Smooth muscle cell (in vitro differentiated cells): ENCODE results near the gene TM2D3. TPM values are rescaled to one million over a fixed set of nuclear protein-coding genes. Genes with fewer than 3 reads are reported as not detected.

Experiments used
- DNase-seq: peaks from one replicate; lab custom pipeline; 2025; ENCODE audit not compliant: unreplicated experiment; lab: John Stamatoyannopoulos, UW
- H2AFZ ChIP-seq: fragments of 200-600 bp; sonication (generic); 2 replicates; pipeline ENCODE4 v1.6.0; 2016; ENCODE audit warnings: antibody characterized with exemption, low read depth, mild to moderate bottlenecking
- H3F3A ChIP-seq: fragments of 200-600 bp; sonication (generic); 2 replicates; pipeline ENCODE4 v1.6.0; 2017; ENCODE audit warnings: antibody characterized with exemption, low read depth
- H3K27ac ChIP-seq: fragments of 200-600 bp; sonication (generic); 2 replicates; pipeline ENCODE4 v1.5.1; 2016; ENCODE audit warnings: low read depth, mild to moderate bottlenecking
- H3K27me3 ChIP-seq: fragments of 200-600 bp; sonication (generic); 2 replicates; pipeline ENCODE4 v1.6.1; 2016; ENCODE audit warnings: low read depth, mild to moderate bottlenecking
- H3K36me3 ChIP-seq: fragments of 200-600 bp; sonication (generic); 2 replicates; pipeline ENCODE4 v1.5.1; 2016; ENCODE audit warnings: low read depth
- H3K4me1 ChIP-seq: fragments of 200-600 bp; sonication (generic); 2 replicates; pipeline ENCODE4 v1.5.1; 2016; ENCODE audit warnings: low read depth
- H3K4me2 ChIP-seq: fragments of 200-600 bp; sonication (generic); 2 replicates; pipeline ENCODE4 v1.6.0; 2016; ENCODE audit warnings: mild to moderate bottlenecking
- H3K4me3 ChIP-seq: fragments of 200-600 bp; sonication (generic); 2 replicates; pipeline ENCODE4 v1.5.1; 2016; ENCODE audit warnings: mild to moderate bottlenecking
- H3K79me2 ChIP-seq: fragments of 200-600 bp; sonication (generic); 2 replicates; pipeline ENCODE4 v1.6.0; 2016; ENCODE audit warnings: low read depth, mild to moderate bottlenecking
- H3K9ac ChIP-seq: fragments of 200-600 bp; sonication (generic); 2 replicates; pipeline ENCODE4 v1.6.0; 2016; ENCODE audit warnings: low read depth
- H3K9me3 ChIP-seq: fragments of 200-600 bp; sonication (generic); replicated peaks from 2 replicates; pipeline ENCODE4 v1.5.1; 2016; ENCODE audit warnings: low read depth
- H4K20me1 ChIP-seq: fragments of 200-600 bp; sonication (generic); 2 replicates; pipeline ENCODE4 v1.6.0; 2016; ENCODE audit warnings: low read depth
- WGBS: methylation state at CpG from one replicate; pipeline ENCODE4 v1.1.7; 2016; ENCODE audit warnings: low lambda C conversion rate; 5-methylcytosine and 5-hydroxymethylcytosine counted together
- polyA plus RNA-seq: library from polyadenylated mRNA; unstranded; fragments of >200 nt; fragmentation: Nextera tagmentation; extraction: Ambion mirVana; gene quantifications from 2 replicates; pipeline ENCODE4 v1.2.1, GENCODE V29; 2016
- total RNA-seq: library from RNA; depleted of rRNA; stranded (reverse); fragments of >200 nt; gene quantifications from 2 replicates; pipeline ENCODE4 v1.2.3, GENCODE V29; 2014
- TF ChIP-seq, protein P1 (sequence below): fragments of 200-600 bp; sonication (generic); IDR thresholded peaks from 2 replicates; pipeline ENCODE4 v1.5.1; 2017; ENCODE audit warnings: borderline replicate concordance, mild to moderate bottlenecking, antibody characterized with exemption; ENCODE audit not compliant: insufficient read depth, poor library complexity, severe bottlenecking

Gene TM2D3
- total and polyA plus RNA-seq, 2 experiments from 2014 or later: 47.2 to 60.3 TPM

DNA sequence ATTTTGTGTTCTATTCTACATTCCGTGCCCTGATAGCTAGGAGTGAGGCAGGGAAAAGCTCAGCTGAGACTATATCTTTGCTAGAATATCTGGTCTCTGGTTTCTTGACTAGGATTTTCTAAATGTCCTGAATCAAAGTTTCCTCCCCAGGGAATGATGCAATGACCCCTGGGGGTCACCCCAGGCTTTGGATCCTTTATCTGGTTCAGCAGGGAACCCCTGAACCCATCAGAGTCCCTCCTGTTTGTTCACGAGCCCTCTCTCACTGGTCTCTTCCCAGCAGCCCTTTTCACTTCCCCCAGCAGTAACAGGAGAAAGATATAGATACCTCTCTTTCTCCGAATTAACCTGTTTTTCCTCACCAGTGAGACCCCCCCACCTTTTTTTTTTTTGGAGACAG lies 14.3 kb downstream of the TM2D3 start:
- TF ChIP-seq, protein P1, sequence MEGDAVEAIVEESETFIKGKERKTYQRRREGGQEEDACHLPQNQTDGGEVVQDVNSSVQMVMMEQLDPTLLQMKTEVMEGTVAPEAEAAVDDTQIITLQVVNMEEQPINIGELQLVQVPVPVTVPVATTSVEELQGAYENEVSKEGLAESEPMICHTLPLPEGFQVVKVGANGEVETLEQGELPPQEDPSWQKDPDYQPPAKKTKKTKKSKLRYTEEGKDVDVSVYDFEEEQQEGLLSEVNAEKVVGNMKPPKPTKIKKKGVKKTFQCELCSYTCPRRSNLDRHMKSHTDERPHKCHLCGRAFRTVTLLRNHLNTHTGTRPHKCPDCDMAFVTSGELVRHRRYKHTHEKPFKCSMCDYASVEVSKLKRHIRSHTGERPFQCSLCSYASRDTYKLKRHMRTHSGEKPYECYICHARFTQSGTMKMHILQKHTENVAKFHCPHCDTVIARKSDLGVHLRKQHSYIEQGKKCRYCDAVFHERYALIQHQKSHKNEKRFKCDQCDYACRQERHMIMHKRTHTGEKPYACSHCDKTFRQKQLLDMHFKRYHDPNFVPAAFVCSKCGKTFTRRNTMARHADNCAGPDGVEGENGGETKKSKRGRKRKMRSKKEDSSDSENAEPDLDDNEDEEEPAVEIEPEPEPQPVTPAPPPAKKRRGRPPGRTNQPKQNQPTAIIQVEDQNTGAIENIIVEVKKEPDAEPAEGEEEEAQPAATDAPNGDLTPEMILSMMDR: no peak
- Histone ChIP-seq H3F3A (peaks cover 16% of the 10 kb centered on the region), H3K27ac (peak overlapping the region; percentile 52), H3K27me3 (no peaks in the 10 kb centered on the region), H3K9me3 (no peaks in the 10 kb centered on the region), H3K79me2 (no peaks in the 10 kb centered on the region), H4K20me1 (peaks cover 8% of the 10 kb centered on the region), H3K36me3 (peaks cover 5% of the 10 kb centered on the region), H3K4me2 (no peak overlapping the region), H3K4me3 (no peak overlapping the region), H3K9ac (no peak overlapping the region), H2AFZ (no peak overlapping the region), H3K4me1 (no peaks in the 10 kb centered on the region)
- DNase-seq: no peak
- 83% methylated on average over 3 of the region's 3 CpGs for WGBS

DNA sequence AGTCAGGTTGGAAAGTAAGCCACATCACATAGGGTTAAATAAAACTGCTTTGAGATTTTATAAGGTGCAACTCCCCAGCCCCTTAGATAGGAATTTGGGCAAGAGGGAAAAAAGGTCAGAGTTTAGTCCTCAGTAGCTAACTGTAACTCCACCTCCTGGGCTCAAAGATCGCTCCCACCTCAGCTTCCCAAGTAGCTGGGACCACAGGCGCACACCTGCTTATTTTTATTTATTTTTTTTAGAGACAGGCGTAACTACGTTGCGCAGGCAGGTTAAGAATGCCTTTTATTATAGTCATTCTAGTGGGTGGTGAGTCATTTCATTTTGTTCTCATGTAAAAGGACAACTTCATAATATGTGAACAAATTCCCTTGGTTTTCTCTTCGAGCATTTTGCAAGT lies 14.7 kb downstream of the TM2D3 start:
- DNase-seq: no peak
- TF ChIP-seq, protein P1: no peak
- H3K27ac ChIP-seq: peak overlapping the region; percentile 52
- no peak overlapping the region for H3K4me2 ChIP-seq
- H3F3A ChIP-seq: peaks cover 13% of the 10 kb centered on the region
- no peak overlapping the region for H3K4me3 ChIP-seq
- no peaks in the 10 kb centered on the region for H3K9me3 ChIP-seq
- no peaks in the 10 kb centered on the region for H3K79me2 ChIP-seq
- peaks cover 8% of the 10 kb centered on the region for H4K20me1 ChIP-seq
- no peaks in the 10 kb centered on the region for H3K4me1 ChIP-seq
- H3K36me3 ChIP-seq: peaks cover 5% of the 10 kb centered on the region
- H2AFZ ChIP-seq: no peak overlapping the region
- WGBS: 73% methylated on average over 6 of the region's 6 CpGs
- no peak overlapping the region for H3K9ac ChIP-seq
- no peaks in the 10 kb centered on the region for H3K27me3 ChIP-seq

DNA sequence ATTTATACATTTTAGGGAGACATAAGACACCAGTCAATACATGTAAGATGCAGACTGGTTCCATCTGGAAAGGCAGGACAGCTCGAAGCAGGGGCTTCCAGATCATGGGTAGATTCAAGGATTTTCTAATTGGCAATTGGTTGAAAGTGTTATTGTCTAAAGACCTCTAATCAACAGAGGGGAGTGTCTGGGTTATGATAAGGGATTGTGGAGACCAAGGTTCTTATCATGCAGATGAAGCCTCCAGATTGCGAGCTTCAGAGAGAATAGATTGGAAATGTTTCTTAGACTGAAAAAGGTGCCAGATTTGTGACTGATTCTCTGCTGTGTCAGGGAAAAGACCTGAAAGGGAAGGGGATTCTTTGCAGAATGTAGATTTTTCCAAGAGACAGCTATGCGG lies 15.1 kb downstream of the TM2D3 start:
- Histone ChIP-seq H3K9me3 (no peaks in the 10 kb centered on the region), H3K79me2 (no peaks in the 10 kb centered on the region), H3K4me3 (no peak overlapping the region), H3K9ac (no peak overlapping the region), H3K27ac (no peak overlapping the region), H3K27me3 (no peaks in the 10 kb centered on the region), H3K36me3 (peaks cover under 1% of the 10 kb centered on the region), H3K4me2 (no peak overlapping the region), H3K4me1 (no peaks in the 10 kb centered on the region), H2AFZ (no peak overlapping the region), H3F3A (peaks cover 8% of the 10 kb centered on the region), H4K20me1 (peaks cover 8% of the 10 kb centered on the region)
- TF ChIP-seq, protein P1: no peak
- DNase-seq: no peak
- 86% methylated on average over 3 of the region's 3 CpGs for WGBS

DNA sequence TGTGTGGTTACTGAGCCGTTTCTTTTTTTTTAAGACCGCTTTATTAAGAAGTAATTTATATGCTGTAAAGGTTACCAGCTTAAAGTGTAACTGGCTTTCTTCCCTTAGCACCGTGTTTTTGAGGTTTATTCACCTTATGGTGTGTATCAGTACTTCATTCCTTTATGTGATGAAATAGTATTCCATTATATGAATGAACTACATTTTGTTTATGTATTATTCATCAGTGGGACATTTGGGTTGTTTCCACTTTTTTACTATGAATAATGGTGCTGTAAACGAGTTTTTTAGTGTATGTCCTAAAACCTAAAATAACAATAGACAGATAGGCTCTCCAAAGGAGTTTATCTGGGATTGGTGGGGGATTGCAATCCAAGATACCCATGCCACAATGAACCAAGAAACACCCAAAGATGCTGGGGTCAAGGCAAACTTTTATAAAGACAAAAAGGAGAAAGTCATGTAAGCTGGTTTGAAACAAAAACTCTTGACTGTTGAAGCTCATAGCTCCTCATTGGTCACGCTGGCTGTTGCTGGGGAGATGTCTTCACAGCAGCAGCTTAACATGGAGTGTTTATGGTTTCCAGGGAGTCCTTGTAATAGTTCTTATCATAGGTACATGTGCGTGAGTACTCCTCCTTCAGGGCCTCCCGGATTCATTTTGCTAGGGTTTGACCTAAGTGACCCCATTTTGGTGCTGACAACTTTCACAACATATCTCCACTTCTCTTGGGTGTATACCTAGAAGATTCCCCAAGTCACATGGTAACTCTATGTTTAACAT lies 16.0 kb downstream of the TM2D3 start:
- Histone ChIP-seq H3K9me3 (no peaks in the 10 kb centered on the region), H3K36me3 (no peaks in the 10 kb centered on the region), H3K4me3 (no peak overlapping the region), H3K79me2 (no peaks in the 10 kb centered on the region), H3K27me3 (no peaks in the 10 kb centered on the region), H3K4me2 (no peak overlapping the region), H4K20me1 (peaks cover 8% of the 10 kb centered on the region), H3F3A (no peaks in the 10 kb centered on the region), H3K4me1 (no peaks in the 10 kb centered on the region), H3K9ac (no peak overlapping the region), H2AFZ (no peak overlapping the region), H3K27ac (no peak overlapping the region)
- TF ChIP-seq, protein P1: no peak
- DNase-seq: no peak
- WGBS: 87% methylated on average over 7 of the region's 7 CpGs
